GM12878 (cell line): ENCODE results near the gene GRIN2A. TPM values are rescaled to one million over a fixed set of nuclear protein-coding genes. Genes with fewer than 3 reads are reported as not detected.

Experiments used
- ATAC-seq: fragments of 200-7000 bp; cut with Tn5 transposase; 3 replicates; pipeline ENCODE4 v1.9.1; 2020; ENCODE audit warnings: mild to moderate bottlenecking, moderate library complexity
- BruUV-seq: library from RNA; stranded (reverse); fragments of 400-500 nt; replicated peaks from 2 replicates; lab custom pipeline; 2021; lab: Mats Ljungman, UMichigan
- CTCF ChIA-PET: fragments of 300-600 bp; sonication (Branson Sonifier 250); formaldehyde crosslinking; extraction: SDS; loops from one replicate; lab custom pipeline; 2021; ENCODE audit warnings: inconsistent platforms; lab: Yijun Ruan, JAX
- POLR2A ChIA-PET: fragments of 350-600 bp; formaldehyde crosslinking; extraction: SDS; loops from one replicate; lab custom pipeline; 2021; ENCODE audit warnings: inconsistent platforms; lab: Charles Lee
- RAD21 ChIA-PET: fragments of 300-600 bp; sonication (Branson Sonifier 250); formaldehyde crosslinking; loops from one replicate; lab custom pipeline; 2023; ENCODE audit warnings: antibody characterized with exemption; ENCODE audit not compliant: unreplicated experiment; lab: Charles Lee
- SMC1A ChIA-PET: fragments of 300-600 bp; sonication (Branson Sonifier 250); formaldehyde crosslinking; loops from one replicate; lab custom pipeline; 2023; ENCODE audit not compliant: unreplicated experiment, uncharacterized antibody; lab: Charles Lee
- DNase-seq: peaks from one replicate; pipeline ENCODE4 v3.0.0-alpha.2; 2011; ENCODE audit warnings: low read depth, low spot score
- FAIRE-seq: peaks from 3 replicates; lab custom pipeline; 2011; peaks lifted over from hg19 to GRCh38; lab: Jason Lieb, UNC
- H2AFZ ChIP-seq: 2 replicates; pipeline ENCODE4 v1.6.0; 2011; ENCODE audit warnings: low read depth, low read length, control low read depth; ENCODE audit not compliant: control insufficient read depth
- H3K27ac ChIP-seq: 2 replicates; pipeline ENCODE4 v1.5.1; 2011; ENCODE audit warnings: control low read depth; ENCODE audit not compliant: control insufficient read depth, insufficient read depth
- H3K27me3 ChIP-seq, 2 experiments: replicated peaks in 1 of 2; 2 replicates each; pipeline versions ENCODE4 v1.6.0 to v1.6.1; 2011; ENCODE audit warnings: low read length in 1 of 2; ENCODE audit not compliant: control insufficient read depth in 2 of 2, insufficient read depth in 2 of 2
- H3K36me3 ChIP-seq, 2 experiments: 2 replicates each; pipeline ENCODE4 v1.5.1; 2011; ENCODE audit warnings: low read length in 1 of 2; ENCODE audit not compliant: control insufficient read depth in 2 of 2, insufficient read depth in 2 of 2
- H3K4me1 ChIP-seq: 2 replicates; pipeline ENCODE4 v1.6.1; 2011; ENCODE audit warnings: mild to moderate bottlenecking, low read length, moderate library complexity, mixed read lengths; ENCODE audit not compliant: control insufficient read depth, insufficient read depth
- H3K4me2 ChIP-seq: 2 replicates; pipeline ENCODE4 v1.6.0; 2011; ENCODE audit warnings: control low read depth; ENCODE audit not compliant: control insufficient read depth, insufficient read depth
- H3K4me3 ChIP-seq: fragments of 200-600 bp; sonication (generic); 2 replicates; pipeline ENCODE4 v1.5.1; 2016
- H3K79me2 ChIP-seq: 2 replicates; pipeline ENCODE4 v1.6.0; 2011; ENCODE audit warnings: low read length; ENCODE audit not compliant: control insufficient read depth, insufficient read depth
- H3K9ac ChIP-seq: 2 replicates; pipeline ENCODE4 v1.8.0; 2011; ENCODE audit warnings: low read length, control low read depth, mixed read lengths; ENCODE audit not compliant: control insufficient read depth, insufficient read depth
- H3K9me3 ChIP-seq: replicated peaks from 3 replicates; pipeline ENCODE4 v1.5.1; 2011; ENCODE audit warnings: mild to moderate bottlenecking, low read length; ENCODE audit not compliant: control insufficient read depth, insufficient read depth
- H4K20me1 ChIP-seq: 2 replicates; pipeline ENCODE4 v1.6.0; 2011; ENCODE audit not compliant: control insufficient read depth, insufficient read depth
- ATF3 ChIP-seq: IDR thresholded peaks from 2 replicates; pipeline ENCODE4 v1.6.1; 2011; ENCODE audit warnings: low read depth, mild to moderate bottlenecking, low read length, moderate library complexity, borderline replicate concordance; ENCODE audit errors: extremely low read depth
- CHD2 ChIP-seq: IDR thresholded peaks from 2 replicates; pipeline ENCODE4 v1.6.1; 2011; ENCODE audit warnings: low read depth, low read length, improper control_type of control experiment, borderline replicate concordance
- CTCF ChIP-seq, 3 experiments: IDR thresholded peaks in 2 of 3; conservative IDR thresholded peaks in 1 of 3; 2 replicates each; pipeline ENCODE4 v1.5.1; 2011; ENCODE audit warnings: low read depth in 3 of 3, low read length in 3 of 3, mild to moderate bottlenecking in 3 of 3, control low read depth in 2 of 3, moderate library complexity in 2 of 3, inconsistent platforms in 1 of 3, mixed read lengths in 1 of 3; ENCODE audit not compliant: control insufficient read depth in 2 of 3, insufficient read depth in 1 of 3; ENCODE audit errors: extremely low read depth in 1 of 3
- CUX1 ChIP-seq: IDR thresholded peaks from 2 replicates; pipeline ENCODE4 v1.6.1; 2012; ENCODE audit warnings: improper control_type of control experiment, low read depth, low read length; ENCODE audit not compliant: insufficient replicate concordance
- ETV6 ChIP-seq, 2 experiments: fragments of 450-650 bp in 1 of 2; IDR thresholded peaks in 1 of 2; conservative IDR thresholded peaks in 1 of 2; 2 replicates each; pipeline ENCODE4 v1.6.1; 2014; ENCODE audit warnings: antibody characterized with exemption in 1 of 2, borderline replicate concordance in 1 of 2, low read depth in 1 of 2, mild to moderate bottlenecking in 1 of 2, moderate library complexity in 1 of 2
- EZH2 ChIP-seq: IDR thresholded peaks from 2 replicates; pipeline ENCODE4 v1.6.1; 2012; ENCODE audit warnings: low read depth, mild to moderate bottlenecking, control low read depth, inconsistent platforms, low read length, borderline replicate concordance; ENCODE audit not compliant: control insufficient read depth
- FOXK2 ChIP-seq: fragments of 450-650 bp; IDR thresholded peaks from 2 replicates; pipeline ENCODE4 v1.6.1; 2017; ENCODE audit warnings: mild to moderate bottlenecking, moderate library complexity
- HDGF ChIP-seq: fragments of 450-650 bp; IDR thresholded peaks from 2 replicates; pipeline ENCODE4 v1.6.1; 2016; ENCODE audit warnings: antibody characterized with exemption
- KDM1A ChIP-seq: fragments of 200-600 bp; sonication (generic); IDR thresholded peaks from 2 replicates; pipeline ENCODE4 v1.6.1; 2016; ENCODE audit warnings: borderline replicate concordance
- NBN ChIP-seq: fragments of 450-650 bp; IDR thresholded peaks from 2 replicates; pipeline ENCODE4 v1.6.1; 2016
- RCOR1 ChIP-seq: conservative IDR thresholded peaks from 2 replicates; pipeline ENCODE4 v1.6.1; 2012; ENCODE audit warnings: low read depth, low read length, improper control_type of control experiment
- ZBED1 ChIP-seq: IDR thresholded peaks from 2 replicates; pipeline ENCODE4 v1.6.1; 2016; ENCODE audit warnings: borderline replicate concordance
- WGBS: methylation state at CpG from one replicate; pipeline ENCODE4 v1.1.6; 2016; ENCODE audit warnings: low lambda C conversion rate; ENCODE audit not compliant: insufficient replicate concordance, insufficient coverage; ENCODE audit errors: missing lambda C conversion rate; 5-methylcytosine and 5-hydroxymethylcytosine counted together
- in situ Hi-C: fragments of 300-500 bp; cut with MboI; formaldehyde crosslinking; loops from 9 replicates; pipeline ENCODE4 v1.14.3; 2018; ENCODE audit warnings: mixed read lengths
- intact Hi-C: fragments of 100-400 bp; cut with micrococcal nuclease; formaldehyde crosslinking; loops from one replicate; pipeline ENCODE4 v1.14.2; 2022; ENCODE audit not compliant: unreplicated experiment
- polyA plus RNA-seq, 11 experiments: library from polyadenylated mRNA; depleted of rRNA in 4 of 11; unstranded in 6 of 11; stranded (reverse) in 5 of 11; fragments of >200 nt; fragmentation: Nextera tagmentation in 4 of 11; fragmentation: Illumina TruSeq in 1 of 11; extraction: Ambion mirVana in 4 of 11; extraction: Trizol in 1 of 11; gene quantifications; 1 replicate in 1 of 11; 2 replicates in 10 of 11; pipeline versions ENCODE4 v1.2.1 to v1.2.3, GENCODE V29; 2011 to 2016; ENCODE audit warnings: inconsistent platforms in 2 of 11, missing spikeins in 2 of 11, low read depth in 1 of 11
- total RNA-seq, 4 experiments: library from RNA; depleted of rRNA in 3 of 4; stranded (reverse); fragments of >200 nt in 3 of 4; fragmentation: Illumina TruSeq in 1 of 4; extraction: Trizol in 1 of 4; gene quantifications; 2 replicates each; pipeline versions ENCODE4 v1.2.1 to v1.2.3, GENCODE V29; 2013 to 2021
- TF ChIP-seq, protein P1 (sequence below): fragments of 150-350 bp; IDR thresholded peaks from 2 replicates; pipeline ENCODE4 v1.6.1; 2016; ENCODE audit warnings: low read depth, low read length

GRIN2A gene
- total and polyA plus RNA-seq, 10 of the 15 experiments (the other 5 are each of a cell fraction or from before 2014, with no cell fraction given): 2.4 to 13.3 (median 7.3) TPM

GRCh38 chr16:10231563-10231962 is 49.3 kb upstream of the GRIN2A start:
- TF ChIP-seq CUX1: no peak
- no peak for TF ChIP-seq FOXK2
- no peak for TF ChIP-seq CTCF (IDR thresholded peaks at IDR 0.05 in 2 of 3, conservative IDR thresholded peaks at IDR 0.05 in 1 of 3; ENCODE audit: control insufficient read depth in 2 of 3, extremely low read depth in 1 of 3, insufficient read depth in 1 of 3, low read depth in 3 of 3, low read length in 3 of 3)
- no peak for TF ChIP-seq ZBED1
- no peak for TF ChIP-seq ETV6 (conservative IDR thresholded peaks at IDR 0.05 in 1 of 2, IDR thresholded peaks at IDR 0.05 in 1 of 2; ENCODE audit: borderline replicate concordance in 1 of 2, low read depth in 1 of 2)
- no peak for TF ChIP-seq KDM1A
- TF ChIP-seq, protein P1, sequence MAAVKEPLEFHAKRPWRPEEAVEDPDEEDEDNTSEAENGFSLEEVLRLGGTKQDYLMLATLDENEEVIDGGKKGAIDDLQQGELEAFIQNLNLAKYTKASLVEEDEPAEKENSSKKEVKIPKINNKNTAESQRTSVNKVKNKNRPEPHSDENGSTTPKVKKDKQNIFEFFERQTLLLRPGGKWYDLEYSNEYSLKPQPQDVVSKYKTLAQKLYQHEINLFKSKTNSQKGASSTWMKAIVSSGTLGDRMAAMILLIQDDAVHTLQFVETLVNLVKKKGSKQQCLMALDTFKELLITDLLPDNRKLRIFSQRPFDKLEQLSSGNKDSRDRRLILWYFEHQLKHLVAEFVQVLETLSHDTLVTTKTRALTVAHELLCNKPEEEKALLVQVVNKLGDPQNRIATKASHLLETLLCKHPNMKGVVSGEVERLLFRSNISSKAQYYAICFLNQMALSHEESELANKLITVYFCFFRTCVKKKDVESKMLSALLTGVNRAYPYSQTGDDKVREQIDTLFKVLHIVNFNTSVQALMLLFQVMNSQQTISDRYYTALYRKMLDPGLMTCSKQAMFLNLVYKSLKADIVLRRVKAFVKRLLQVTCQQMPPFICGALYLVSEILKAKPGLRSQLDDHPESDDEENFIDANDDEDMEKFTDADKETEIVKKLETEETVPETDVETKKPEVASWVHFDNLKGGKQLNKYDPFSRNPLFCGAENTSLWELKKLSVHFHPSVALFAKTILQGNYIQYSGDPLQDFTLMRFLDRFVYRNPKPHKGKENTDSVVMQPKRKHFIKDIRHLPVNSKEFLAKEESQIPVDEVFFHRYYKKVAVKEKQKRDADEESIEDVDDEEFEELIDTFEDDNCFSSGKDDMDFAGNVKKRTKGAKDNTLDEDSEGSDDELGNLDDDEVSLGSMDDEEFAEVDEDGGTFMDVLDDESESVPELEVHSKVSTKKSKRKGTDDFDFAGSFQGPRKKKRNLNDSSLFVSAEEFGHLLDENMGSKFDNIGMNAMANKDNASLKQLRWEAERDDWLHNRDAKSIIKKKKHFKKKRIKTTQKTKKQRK: no peak
- no peak for TF ChIP-seq EZH2
- no peak for TF ChIP-seq RCOR1
- TF ChIP-seq NBN: no peak
- TF ChIP-seq HDGF: no peak
- no peak for TF ChIP-seq CHD2
- TF ChIP-seq ATF3: no peak
- H3K9me3 ChIP-seq: peaks cover 4% of the 10 kb centered on the region; the same call in 2 of the 3 replicates
- ChIA-PET RAD21 (interaction anchor here (1.5 kb wide), 1 partner anchor 49 kb away, joined by 4 read pairs; the partner anchor contains the start of gene GRIN2A), POLR2A (interaction anchor here (0.6 kb wide), 1 partner anchor 92 kb away, joined by 3 read pairs; no protein-coding TSS in a partner anchor), CTCF (no interaction called here), SMC1A (interaction anchor here (0.7 kb wide), 1 partner anchor 206 kb away, joined by 3 read pairs; no protein-coding TSS in a partner anchor)
- no peaks in the 10 kb centered on the region for H3K36me3 ChIP-seq
- no peak overlapping the region for H3K4me2 ChIP-seq
- DNase-seq (no peak), ATAC-seq (no peak), FAIRE-seq (no peak)
- no TSS peak for BruUV-seq
- no peaks in the 10 kb centered on the region for H4K20me1 ChIP-seq
- in situ Hi-C loops: no loop called here
- 39% methylated on average over 2 of the region's 2 CpGs for WGBS
- no peaks in the 10 kb centered on the region for H3K79me2 ChIP-seq
- H3K4me3 ChIP-seq: no peak overlapping the region
- H3K9ac ChIP-seq: no peak overlapping the region
- H2AFZ ChIP-seq: no peak overlapping the region
- H3K27me3 ChIP-seq: no peaks in the 10 kb centered on the region; a peak in 1 of 4 replicates
- peaks cover 6% of the 10 kb centered on the region for H3K4me1 ChIP-seq
- intact Hi-C loops: no loop called here
- H3K27ac ChIP-seq: no peak overlapping the region
